Activated T-helper 17 cell treated with anti-CD3 and anti-CD28 coated beads, Interleukin-2, amount 50 U/mL, for 72 hours (primary cell): ENCODE data around the gene AP5Z1. TPM values are rescaled to one million over a fixed set of nuclear protein-coding genes. Genes with fewer than 3 reads are reported as not detected.
"Not testable (repeated sequence)": the region's sequence is repeated elsewhere in the genome, so short reads cannot be mapped to it uniquely, and the experiment has no call there.

Experiments used
- ATAC-seq: fragments of 150-1000 bp; cut with Tn5 transposase; replicated peaks from 2 replicates; pipeline ENCODE4 v1.10.0; 2021; ENCODE audit warnings: mild to moderate bottlenecking, moderate library complexity
- H3K27ac Mint-ChIP-seq: one replicate; pipeline ENCODE4 v1.8.0; 2022; ENCODE audit warnings: mixed read lengths
- H3K27me3 Mint-ChIP-seq: one replicate; pipeline ENCODE4 v1.8.0; 2022; ENCODE audit warnings: mixed read lengths
- H3K36me3 Mint-ChIP-seq: one replicate; pipeline ENCODE4 v1.8.0; 2022; ENCODE audit warnings: low read depth, mild to moderate bottlenecking, mixed read lengths
- H3K4me1 Mint-ChIP-seq: one replicate; pipeline ENCODE4 v1.8.0; 2022; ENCODE audit warnings: mixed read lengths
- H3K4me3 Mint-ChIP-seq: one replicate; pipeline ENCODE4 v1.8.0; 2022; ENCODE audit warnings: mild to moderate bottlenecking, mixed read lengths
- H3K9me3 Mint-ChIP-seq: one replicate; pipeline ENCODE4 v1.8.0; 2022; ENCODE audit warnings: mixed read lengths
- total RNA-seq, 2 donors: library from RNA; stranded (reverse); gene quantifications; one replicate each; pipeline ENCODE4 v1.2.3, GENCODE V29; 2022

Gene AP5Z1
- total RNA-seq, 2 donors from 2014 or later = 38.7 to 51.9 TPM

DNA sequence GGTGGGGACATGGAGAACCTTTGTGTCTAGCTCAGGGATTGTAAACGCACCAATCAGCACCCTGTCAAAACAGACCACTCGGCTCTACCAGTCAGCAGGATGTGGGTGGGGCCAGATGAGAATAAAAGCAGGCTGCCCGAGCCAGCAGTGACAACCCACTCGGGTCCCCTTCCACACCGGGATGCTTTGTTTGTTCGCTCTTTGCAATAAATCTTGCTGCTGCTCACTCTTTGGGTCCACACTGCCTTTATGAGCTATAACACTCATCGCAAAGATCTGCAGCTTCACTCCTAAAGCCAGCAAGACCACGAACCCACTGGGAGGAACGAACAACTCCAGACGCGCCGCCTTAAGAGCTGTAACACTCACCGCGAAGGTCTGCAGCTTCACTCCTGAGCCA lies 18.7 kb downstream of the AP5Z1 start:
- not testable (repeated sequence) for H3K4me1 Mint-ChIP-seq, H3K4me3 Mint-ChIP-seq, H3K27me3 Mint-ChIP-seq, H3K27ac Mint-ChIP-seq, ATAC-seq, H3K9me3 Mint-ChIP-seq
- peaks cover 21% of the 10 kb centered on the region for H3K36me3 Mint-ChIP-seq

- H3K9me3 Mint-ChIP-seq = no peaks in the 10 kb centered on the region
- H3K36me3 Mint-ChIP-seq = peaks cover 21% of the 10 kb centered on the region
Measured at GRCh38 chr7:4794591-4795350, 19.3 kb downstream of the AP5Z1 start.

GRCh38 chr7:4796453-4796852 lies 21.0 kb downstream of the AP5Z1 start:
- Mint-ChIP-seq H3K27me3 (no peaks in the 10 kb centered on the region), H3K4me3 (no peak overlapping the region), H3K4me1 (no peaks in the 10 kb centered on the region), H3K9me3 (no peaks in the 10 kb centered on the region), H3K27ac (no peak overlapping the region), H3K36me3 (peaks cover 5% of the 10 kb centered on the region)
- no peak for ATAC-seq

More at GRCh38 chr7:4794591-4795350, 19.3 kb downstream of the AP5Z1 start:
- Mint-ChIP-seq H3K4me3 (no peak overlapping the region), H3K27ac (no peak overlapping the region), H3K27me3 (no peaks in the 10 kb centered on the region), H3K4me1 (no peaks in the 10 kb centered on the region)
- no peak for ATAC-seq

DNA sequence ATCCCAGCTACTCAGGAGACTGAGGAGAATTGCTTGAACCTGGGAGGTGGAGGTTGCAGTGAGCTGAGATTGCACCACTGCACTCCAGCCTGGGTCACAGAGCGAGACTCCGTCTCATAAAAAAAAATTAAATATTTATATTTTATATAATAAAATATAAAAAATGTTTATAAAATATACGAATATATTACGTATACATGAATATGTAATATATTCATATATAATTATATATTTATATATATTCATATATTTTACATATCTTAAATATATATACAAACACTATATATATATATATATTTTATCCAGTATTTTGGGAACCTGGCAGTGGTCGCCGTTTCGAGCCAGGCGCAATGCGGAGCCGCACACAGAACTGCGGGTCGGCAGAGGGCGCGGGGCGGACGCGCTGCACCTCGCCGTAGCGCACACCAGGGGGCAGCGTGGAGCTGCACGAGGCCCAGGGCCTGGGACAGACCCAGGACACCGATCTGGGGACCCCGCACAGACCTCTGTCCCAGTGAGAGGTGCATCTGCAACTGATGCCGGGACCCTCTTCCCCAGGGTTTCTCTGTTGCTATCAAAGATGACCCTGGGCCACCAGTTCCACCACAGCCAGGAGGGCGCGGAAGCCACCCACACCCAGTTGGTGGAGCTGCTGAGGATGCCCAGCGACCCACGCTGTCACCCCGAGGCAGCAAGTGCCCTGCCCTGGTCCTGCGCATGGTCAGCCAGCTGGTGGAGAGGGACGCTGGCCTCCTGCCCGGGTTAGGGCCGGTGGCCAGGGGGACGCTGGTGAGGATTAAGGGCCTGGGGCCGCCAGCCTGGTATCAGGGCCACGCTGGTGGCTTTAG lies 22.7 kb downstream of the AP5Z1 start:
- no peak overlapping the region for H3K4me3 Mint-ChIP-seq
- no peak overlapping the region for H3K27ac Mint-ChIP-seq
- ATAC-seq = peak; percentile 88
- no peaks in the 10 kb centered on the region for H3K4me1 Mint-ChIP-seq
- H3K36me3 Mint-ChIP-seq = no peaks in the 10 kb centered on the region
- H3K27me3 Mint-ChIP-seq = no peaks in the 10 kb centered on the region
- no peaks in the 10 kb centered on the region for H3K9me3 Mint-ChIP-seq

- Mint-ChIP-seq H3K4me1 (no peaks in the 10 kb centered on the region), H3K9me3 (no peaks in the 10 kb centered on the region), H3K27ac (no peak overlapping the region), H3K4me3 (no peak overlapping the region), H3K36me3 (no peaks in the 10 kb centered on the region), H3K27me3 (no peaks in the 10 kb centered on the region)
- no peak for ATAC-seq
Measured at GRCh38 chr7:4798706-4799235, 23.3 kb downstream of the AP5Z1 start.

DNA sequence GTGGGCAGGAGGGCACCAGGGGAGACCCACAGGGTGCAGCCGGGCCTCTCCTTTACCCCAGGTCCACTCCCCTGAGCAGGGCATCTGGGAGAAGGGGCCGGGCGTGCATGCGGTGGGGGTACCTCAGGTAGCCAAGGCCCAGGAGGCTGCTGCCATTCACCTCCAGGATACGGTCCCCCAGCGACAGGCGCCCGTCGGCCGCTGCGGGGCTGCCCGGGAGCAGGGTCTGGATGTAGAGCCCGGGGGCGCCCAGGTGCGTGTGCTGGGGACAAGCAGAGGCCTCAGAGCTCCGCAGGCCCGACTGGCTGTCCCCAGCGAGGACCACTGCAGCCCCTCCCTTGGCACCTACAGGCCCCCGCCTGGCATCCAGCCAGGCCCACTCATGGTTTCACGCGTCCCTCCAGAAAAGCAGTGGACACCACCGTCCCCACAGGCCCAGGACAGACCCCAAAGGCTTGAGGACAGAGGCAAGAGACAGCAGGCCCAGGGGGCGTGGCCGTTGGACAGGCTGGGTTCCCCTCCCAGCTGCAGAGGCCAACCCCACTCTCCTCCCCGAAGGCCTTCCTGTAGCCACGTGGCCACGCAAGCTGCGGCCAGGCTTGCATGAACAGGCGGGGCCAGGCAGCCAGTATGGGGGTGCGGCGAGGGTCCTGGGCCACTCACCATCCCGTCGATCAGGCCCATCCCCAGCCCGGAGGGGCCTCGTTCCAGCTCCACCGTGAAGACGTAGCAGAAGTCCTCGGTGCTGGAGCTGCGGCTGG lies 24.3 kb downstream of the AP5Z1 start:
- Mint-ChIP-seq H3K4me1 (no peaks in the 10 kb centered on the region), H3K4me3 (no peak overlapping the region), H3K27ac (no peak overlapping the region), H3K36me3 (no peaks in the 10 kb centered on the region), H3K9me3 (no peaks in the 10 kb centered on the region), H3K27me3 (no peaks in the 10 kb centered on the region)
- ATAC-seq = no peak

DNA sequence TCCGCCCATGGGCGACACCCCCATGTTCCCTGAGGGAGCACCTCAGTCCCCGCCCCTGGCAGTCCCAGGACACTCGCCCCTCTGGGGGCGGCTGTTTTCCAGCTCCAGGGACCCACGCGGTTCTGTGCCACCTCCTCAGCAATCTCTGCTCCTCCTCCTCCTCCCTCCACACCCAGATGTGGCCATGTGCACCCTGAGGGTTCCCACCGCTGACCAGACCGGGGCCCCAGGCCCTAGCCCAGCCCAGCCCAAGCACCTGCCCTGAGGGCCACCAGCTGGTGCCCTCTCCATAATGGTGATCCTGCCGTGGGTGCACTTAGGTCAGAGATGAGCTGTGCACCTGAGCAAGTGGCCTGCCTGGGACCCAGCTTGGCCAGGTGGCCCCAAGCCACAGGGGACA lies 25.1 kb downstream of the AP5Z1 start:
- no peak overlapping the region for H3K27ac Mint-ChIP-seq
- no peak overlapping the region for H3K4me3 Mint-ChIP-seq
- H3K36me3 Mint-ChIP-seq = no peaks in the 10 kb centered on the region
- ATAC-seq = no peak
- H3K9me3 Mint-ChIP-seq = no peaks in the 10 kb centered on the region
- H3K4me1 Mint-ChIP-seq = no peaks in the 10 kb centered on the region
- H3K27me3 Mint-ChIP-seq = no peaks in the 10 kb centered on the region

- Mint-ChIP-seq H3K9me3 (no peaks in the 10 kb centered on the region), H3K27me3 (no peaks in the 10 kb centered on the region), H3K27ac (no peak overlapping the region), H3K36me3 (no peaks in the 10 kb centered on the region), H3K4me1 (no peaks in the 10 kb centered on the region), H3K4me3 (no peak overlapping the region)
- ATAC-seq = no peak
Measured at GRCh38 chr7:4800926-4801838, 25.8 kb downstream of the AP5Z1 start.

GRCh38 chr7:4801839-4802231 lies 26.4 kb downstream of the AP5Z1 start:
- no peak overlapping the region for H3K27ac Mint-ChIP-seq
- no peak for ATAC-seq
- no peaks in the 10 kb centered on the region for H3K27me3 Mint-ChIP-seq
- no peaks in the 10 kb centered on the region for H3K9me3 Mint-ChIP-seq
- H3K36me3 Mint-ChIP-seq = no peaks in the 10 kb centered on the region
- H3K4me1 Mint-ChIP-seq = no peaks in the 10 kb centered on the region
- no peak overlapping the region for H3K4me3 Mint-ChIP-seq

GRCh38 chr7:4802577-4802976 lies 27.2 kb downstream of the AP5Z1 start:
- H3K27ac Mint-ChIP-seq, H3K4me1 Mint-ChIP-seq, H3K9me3 Mint-ChIP-seq, ATAC-seq, H3K36me3 Mint-ChIP-seq, H3K27me3 Mint-ChIP-seq, H3K4me3 Mint-ChIP-seq: not testable (repeated sequence)

DNA sequence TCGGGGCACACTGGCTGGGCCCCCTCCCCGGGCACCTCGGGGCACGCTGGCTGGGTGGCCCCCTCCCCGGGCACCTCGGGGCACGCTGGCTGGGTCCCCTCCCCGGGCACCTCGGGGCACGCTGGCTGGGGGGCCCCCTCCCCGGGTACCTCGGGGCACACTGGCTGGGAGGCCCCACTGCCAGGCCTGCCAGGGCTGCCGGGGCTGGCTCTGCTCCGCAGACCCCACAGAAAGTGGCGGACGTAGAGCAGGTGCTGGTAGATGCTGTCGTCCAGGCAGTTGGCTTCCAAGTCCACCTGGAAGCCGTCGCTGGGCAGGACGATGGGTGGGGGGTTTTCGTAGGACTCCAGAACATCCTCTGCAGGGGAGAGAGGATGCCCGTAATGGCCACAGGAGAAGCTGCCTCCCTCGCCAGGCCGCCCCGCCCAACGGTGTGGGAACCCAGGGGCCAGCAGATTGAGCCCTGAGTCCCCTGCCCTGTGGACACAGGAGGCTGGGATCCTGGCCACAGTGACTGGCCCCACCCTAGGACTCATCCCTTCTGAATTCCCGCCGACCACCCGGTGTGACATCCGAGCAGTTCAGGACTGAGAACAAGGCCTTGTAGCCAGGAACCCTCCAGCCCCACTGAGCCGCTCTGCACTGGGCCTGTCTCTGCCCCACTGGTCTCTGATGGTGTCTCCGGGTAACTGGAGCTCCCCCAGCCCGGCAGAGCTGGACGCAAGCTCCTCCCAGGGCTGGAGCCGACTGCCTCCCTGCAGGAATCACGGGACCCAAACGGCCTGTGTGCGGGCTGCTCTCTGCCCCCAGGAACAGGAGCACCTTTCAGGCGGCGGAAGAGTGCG lies 28.2 kb downstream of the AP5Z1 start:
- Mint-ChIP-seq H3K27me3 (peaks cover 3% of the 10 kb centered on the region), H3K9me3 (no peaks in the 10 kb centered on the region), H3K36me3 (no peaks in the 10 kb centered on the region), H3K4me3 (no peak overlapping the region), H3K4me1 (no peaks in the 10 kb centered on the region), H3K27ac (no peak overlapping the region)
- ATAC-seq = no peak

GRCh38 chr7:4805110-4805983 lies 29.9 kb downstream of the AP5Z1 start:
- Mint-ChIP-seq H3K27ac (no peak overlapping the region), H3K36me3 (no peaks in the 10 kb centered on the region), H3K4me1 (no peaks in the 10 kb centered on the region), H3K27me3 (peaks cover 3% of the 10 kb centered on the region), H3K9me3 (no peaks in the 10 kb centered on the region), H3K4me3 (no peak overlapping the region)
- no peak for ATAC-seq
